Panc1 (cell line): ENCODE data around the gene EDC3.

Source experiments
- POLR2AphosphoS5 ChIP-seq: IDR thresholded peaks from 2 replicates; pipeline ENCODE4 v1.6.1; 2012; ENCODE audit warnings: mild to moderate bottlenecking, low read depth, low read length, moderate library complexity
- SIN3A ChIP-seq: IDR thresholded peaks from 2 replicates; pipeline ENCODE4 v1.6.1; 2012; ENCODE audit warnings: low read depth, mild to moderate bottlenecking, low read length, moderate library complexity, borderline replicate concordance; ENCODE audit not compliant: insufficient read depth
- TCF7L2 ChIP-seq: IDR thresholded peaks from 2 replicates; pipeline ENCODE4 v1.6.1; 2011; ENCODE audit warnings: mild to moderate bottlenecking, low read depth, low read length, inconsistent platforms
- TF ChIP-seq, protein P1 (sequence below): fragments of 450-650 bp; IDR thresholded peaks from 2 replicates; pipeline ENCODE4 v1.5.1; 2017; ENCODE audit warnings: mild to moderate bottlenecking
- TF ChIP-seq, protein P2 (sequence below), 2 experiments: IDR thresholded peaks; 2 replicates each; pipeline ENCODE4 v1.6.1; 2011 to 2012; ENCODE audit warnings: low read depth in 2 of 2, control low read depth in 1 of 2, low read length in 1 of 2, mild to moderate bottlenecking in 1 of 2, moderate library complexity in 1 of 2; ENCODE audit not compliant: insufficient read depth in 1 of 2

DNA sequence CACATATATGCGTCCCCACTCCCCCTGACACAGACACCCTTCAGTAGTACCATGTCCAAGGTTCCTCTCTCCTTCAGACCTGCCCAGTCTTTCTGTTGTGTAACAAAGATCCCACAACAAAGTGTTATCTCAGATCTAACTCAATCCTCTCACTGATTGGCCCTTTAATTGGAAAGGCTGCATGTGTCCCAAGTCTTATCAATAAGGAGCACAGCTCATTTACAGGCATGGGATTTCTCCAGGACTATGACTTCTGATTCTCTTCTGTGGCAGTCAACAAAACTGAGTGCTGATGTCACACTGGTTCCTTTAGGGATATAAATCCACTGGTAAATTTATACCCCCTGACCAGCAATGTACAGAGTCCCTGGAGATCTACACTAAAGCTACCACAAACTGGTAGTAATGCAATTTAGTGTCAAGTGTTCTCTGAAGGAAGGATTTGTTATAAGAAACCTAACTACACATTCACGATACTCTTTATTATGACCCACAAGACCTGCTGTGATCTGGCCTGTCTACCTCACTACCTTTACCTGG is 52.1 kb downstream of the EDC3 start:
- TF ChIP-seq POLR2AphosphoS5 (no peak), SIN3A (no peak), TCF7L2 (no peak)
- TF ChIP-seq, protein P1, sequence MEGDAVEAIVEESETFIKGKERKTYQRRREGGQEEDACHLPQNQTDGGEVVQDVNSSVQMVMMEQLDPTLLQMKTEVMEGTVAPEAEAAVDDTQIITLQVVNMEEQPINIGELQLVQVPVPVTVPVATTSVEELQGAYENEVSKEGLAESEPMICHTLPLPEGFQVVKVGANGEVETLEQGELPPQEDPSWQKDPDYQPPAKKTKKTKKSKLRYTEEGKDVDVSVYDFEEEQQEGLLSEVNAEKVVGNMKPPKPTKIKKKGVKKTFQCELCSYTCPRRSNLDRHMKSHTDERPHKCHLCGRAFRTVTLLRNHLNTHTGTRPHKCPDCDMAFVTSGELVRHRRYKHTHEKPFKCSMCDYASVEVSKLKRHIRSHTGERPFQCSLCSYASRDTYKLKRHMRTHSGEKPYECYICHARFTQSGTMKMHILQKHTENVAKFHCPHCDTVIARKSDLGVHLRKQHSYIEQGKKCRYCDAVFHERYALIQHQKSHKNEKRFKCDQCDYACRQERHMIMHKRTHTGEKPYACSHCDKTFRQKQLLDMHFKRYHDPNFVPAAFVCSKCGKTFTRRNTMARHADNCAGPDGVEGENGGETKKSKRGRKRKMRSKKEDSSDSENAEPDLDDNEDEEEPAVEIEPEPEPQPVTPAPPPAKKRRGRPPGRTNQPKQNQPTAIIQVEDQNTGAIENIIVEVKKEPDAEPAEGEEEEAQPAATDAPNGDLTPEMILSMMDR, result no peak
- TF ChIP-seq, protein P2, sequence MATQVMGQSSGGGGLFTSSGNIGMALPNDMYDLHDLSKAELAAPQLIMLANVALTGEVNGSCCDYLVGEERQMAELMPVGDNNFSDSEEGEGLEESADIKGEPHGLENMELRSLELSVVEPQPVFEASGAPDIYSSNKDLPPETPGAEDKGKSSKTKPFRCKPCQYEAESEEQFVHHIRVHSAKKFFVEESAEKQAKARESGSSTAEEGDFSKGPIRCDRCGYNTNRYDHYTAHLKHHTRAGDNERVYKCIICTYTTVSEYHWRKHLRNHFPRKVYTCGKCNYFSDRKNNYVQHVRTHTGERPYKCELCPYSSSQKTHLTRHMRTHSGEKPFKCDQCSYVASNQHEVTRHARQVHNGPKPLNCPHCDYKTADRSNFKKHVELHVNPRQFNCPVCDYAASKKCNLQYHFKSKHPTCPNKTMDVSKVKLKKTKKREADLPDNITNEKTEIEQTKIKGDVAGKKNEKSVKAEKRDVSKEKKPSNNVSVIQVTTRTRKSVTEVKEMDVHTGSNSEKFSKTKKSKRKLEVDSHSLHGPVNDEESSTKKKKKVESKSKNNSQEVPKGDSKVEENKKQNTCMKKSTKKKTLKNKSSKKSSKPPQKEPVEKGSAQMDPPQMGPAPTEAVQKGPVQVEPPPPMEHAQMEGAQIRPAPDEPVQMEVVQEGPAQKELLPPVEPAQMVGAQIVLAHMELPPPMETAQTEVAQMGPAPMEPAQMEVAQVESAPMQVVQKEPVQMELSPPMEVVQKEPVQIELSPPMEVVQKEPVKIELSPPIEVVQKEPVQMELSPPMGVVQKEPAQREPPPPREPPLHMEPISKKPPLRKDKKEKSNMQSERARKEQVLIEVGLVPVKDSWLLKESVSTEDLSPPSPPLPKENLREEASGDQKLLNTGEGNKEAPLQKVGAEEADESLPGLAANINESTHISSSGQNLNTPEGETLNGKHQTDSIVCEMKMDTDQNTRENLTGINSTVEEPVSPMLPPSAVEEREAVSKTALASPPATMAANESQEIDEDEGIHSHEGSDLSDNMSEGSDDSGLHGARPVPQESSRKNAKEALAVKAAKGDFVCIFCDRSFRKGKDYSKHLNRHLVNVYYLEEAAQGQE (IDR thresholded peaks at IDR 0.05; ENCODE audit: insufficient read depth in 1 of 2, low read depth in 2 of 2, low read length in 1 of 2), result no peak
